Endothelial cell of umbilical vein (primary cell): ENCODE data around the gene DHRS7B. TPM values are rescaled to one million over a fixed set of nuclear protein-coding genes. Genes with fewer than 3 reads are reported as not detected.

Experiments used
- BruUV-seq: library from RNA; stranded (reverse); fragments of 400-500 nt; replicated peaks from 2 replicates; lab custom pipeline; 2021; lab: Mats Ljungman, UMichigan
- CTCF ChIA-PET: fragments of 300-600, 350-600 bp; sonication (Branson Sonifier 250); formaldehyde crosslinking; loops from one replicate; lab custom pipeline; 2021; ENCODE audit warnings: antibody characterized with exemption, inconsistent platforms; lab: Charles Lee
- POLR2A ChIA-PET: fragments of 300-600, 350-600 bp; sonication (Branson Sonifier 250); formaldehyde crosslinking; loops from one replicate; lab custom pipeline; 2021; ENCODE audit warnings: antibody characterized with exemption, inconsistent platforms; lab: Charles Lee
- DNase-seq: peaks from one replicate; pipeline ENCODE4 v3.0.0-alpha.2; 2011; ENCODE audit warnings: low read depth, low spot score
- FAIRE-seq: peaks from 2 replicates; lab custom pipeline; 2011; peaks lifted over from hg19 to GRCh38; lab: Jason Lieb, UNC
- H2AFZ ChIP-seq: 2 replicates; pipeline ENCODE4 v1.6.0; 2012; ENCODE audit warnings: low read depth, low read length, control low read depth, inconsistent platforms
- H3K27ac ChIP-seq: 2 replicates; pipeline ENCODE4 v1.5.1; 2011; ENCODE audit warnings: low read depth, mild to moderate bottlenecking, control low read depth, low read length, moderate library complexity; ENCODE audit not compliant: insufficient read depth
- H3K27me3 ChIP-seq, 2 experiments: 2 replicates each; pipeline versions ENCODE4 v1.6.0 to v1.6.1; 2011; ENCODE audit warnings: low read length in 2 of 2, mixed read lengths in 1 of 2; ENCODE audit not compliant: control insufficient read depth in 2 of 2, insufficient read depth in 2 of 2
- H3K36me3 ChIP-seq, 2 experiments: 2 replicates in 1 of 2; 3 replicates in 1 of 2; pipeline ENCODE4 v1.5.1; 2011; ENCODE audit warnings: low read length in 2 of 2, mild to moderate bottlenecking in 1 of 2, moderate library complexity in 1 of 2; ENCODE audit not compliant: control insufficient read depth in 2 of 2, insufficient read depth in 2 of 2; ENCODE audit errors: extremely low read depth in 1 of 2
- H3K4me1 ChIP-seq: 3 replicates; pipeline ENCODE4 v1.5.1; 2011; ENCODE audit warnings: mild to moderate bottlenecking, low read length; ENCODE audit not compliant: control insufficient read depth, insufficient read depth; ENCODE audit errors: extremely low read depth
- H3K4me2 ChIP-seq: 2 replicates; pipeline ENCODE4 v1.6.1; 2011; ENCODE audit warnings: low read length, control low read depth, mixed read lengths; ENCODE audit not compliant: insufficient read depth
- H3K4me3 ChIP-seq, 3 experiments: fragments of 200-600 bp in 1 of 3; sonication (generic), shearing (Covaris generic) in 1 of 3; replicated peaks in 1 of 3; 2 replicates each; pipeline ENCODE4 v1.5.1; 2011 to 2016; ENCODE audit warnings: control low read depth in 3 of 3, low read length in 3 of 3, mild to moderate bottlenecking in 2 of 3, inconsistent platforms in 1 of 3, low read depth in 1 of 3, moderate library complexity in 1 of 3; ENCODE audit not compliant: insufficient read depth in 1 of 3
- H3K79me2 ChIP-seq: 2 replicates; pipeline ENCODE4 v1.6.0; 2012; ENCODE audit warnings: low read length, inconsistent platforms; ENCODE audit not compliant: control insufficient read depth, insufficient read depth
- H3K9ac ChIP-seq: replicated peaks from 2 replicates; pipeline ENCODE3; 2011; ENCODE audit warnings: low read length, control low read depth; ENCODE audit not compliant: insufficient read depth; ENCODE audit errors: extremely low read depth
- H3K9me1 ChIP-seq: replicated peaks from 3 replicates; pipeline ENCODE4 v1.6.0; 2011; ENCODE audit warnings: mild to moderate bottlenecking, low read length; ENCODE audit not compliant: control insufficient read depth, insufficient read depth; ENCODE audit errors: extremely low read depth
- H3K9me3 ChIP-seq: replicated peaks from 2 replicates; pipeline ENCODE4 v1.5.1; 2012; ENCODE audit warnings: low read length, inconsistent platforms; ENCODE audit not compliant: control insufficient read depth, insufficient read depth
- H4K20me1 ChIP-seq: replicated peaks from 2 replicates; pipeline ENCODE3; 2011; ENCODE audit warnings: mild to moderate bottlenecking, low read length; ENCODE audit not compliant: control insufficient read depth, insufficient read depth; ENCODE audit errors: extremely low read depth
- CTCF ChIP-seq, 2 donors: IDR thresholded peaks; 1 replicate in 1 of 2; 2 replicates in 1 of 2; pipeline ENCODE4 v1.5.1; 2011; ENCODE audit warnings: low read length in 2 of 2, mild to moderate bottlenecking in 2 of 2, moderate library complexity in 2 of 2, control low read depth in 1 of 2, inconsistent platforms in 1 of 2, low read depth in 1 of 2; ENCODE audit not compliant: insufficient read depth in 1 of 2; ENCODE audit errors: extremely low read depth in 1 of 2
- EZH2 ChIP-seq: IDR thresholded peaks from 2 replicates; pipeline ENCODE4 v1.6.1; 2012; ENCODE audit warnings: borderline replicate concordance, low read depth, mild to moderate bottlenecking, moderate library complexity, low read length, inconsistent platforms; ENCODE audit not compliant: severe bottlenecking
- FOS ChIP-seq: IDR thresholded peaks from 2 replicates; pipeline ENCODE4 v1.6.1; 2011; ENCODE audit warnings: mild to moderate bottlenecking, low read length, moderate library complexity, borderline replicate concordance; ENCODE audit not compliant: insufficient read depth
- GATA2 ChIP-seq: IDR thresholded peaks from 2 replicates; pipeline ENCODE4 v1.7.0; 2011; ENCODE audit warnings: low read depth, mild to moderate bottlenecking, moderate library complexity, mixed read lengths, low read length; ENCODE audit not compliant: insufficient read length, insufficient read depth
- JUN ChIP-seq: IDR thresholded peaks from 2 replicates; pipeline ENCODE4 v1.6.1; 2011; ENCODE audit warnings: borderline replicate concordance, low read depth; ENCODE audit not compliant: insufficient read length, insufficient read depth
- MAX ChIP-seq: IDR thresholded peaks from 2 replicates; pipeline ENCODE4 v1.6.1; 2011; ENCODE audit not compliant: insufficient read depth, insufficient read length
- MYC ChIP-seq: IDR thresholded peaks from one replicate; pipeline ENCODE4 v1.6.1; 2011; ENCODE audit warnings: mild to moderate bottlenecking, low read depth, low read length
- POLR2A ChIP-seq: IDR thresholded peaks from 2 replicates; pipeline ENCODE4 v1.6.1; 2012; ENCODE audit warnings: low read depth, mild to moderate bottlenecking, control low read depth, low read length
- POLR2AphosphoS5 ChIP-seq: IDR thresholded peaks from 2 replicates; pipeline ENCODE4 v1.6.1; 2012; ENCODE audit warnings: low read depth, mild to moderate bottlenecking, control low read depth, low read length, moderate library complexity; ENCODE audit not compliant: insufficient read depth
- dilution Hi-C: fragments of 300-500 bp; cut with MboI; formaldehyde crosslinking; loops from one replicate; pipeline ENCODE4 v1.15.0; 2019; ENCODE audit warnings: low sequenced_read_pairs; ENCODE audit not compliant: extremely low pct_ligation_motif_present
- intact Hi-C: fragments of 100-400 bp; cut with micrococcal nuclease; formaldehyde crosslinking; loops from one replicate; pipeline ENCODE4 v1.10.0; 2022
- polyA plus RNA-seq, 4 experiments: library from polyadenylated mRNA; depleted of rRNA in 3 of 4; stranded (reverse) in 3 of 4; unstranded in 1 of 4; fragments of >200 nt; gene quantifications; 2 replicates each; pipeline versions ENCODE4 v1.2.1 to v1.2.3, GENCODE V29; 2011 to 2012; ENCODE audit warnings: missing spikeins in 1 of 4
- total RNA-seq: library from RNA; stranded (reverse); gene quantifications from 2 replicates; pipeline ENCODE4 v1.2.3, GENCODE V29; 2021

Gene DHRS7B
- total and polyA plus RNA-seq, 2 donors (not counting 3 experiments of a cell fraction or from before 2014, with no cell fraction given) = 14.0 to 28.1 TPM

GRCh38 chr17:21165922-21166594 is 39.3 kb downstream of the DHRS7B start:
- Histone ChIP-seq H3K27ac (no peak overlapping the region), H3K27me3 (no peaks in the 10 kb centered on the region), H3K36me3 (no peaks in the 10 kb centered on the region), H3K4me2 (no peak overlapping the region), H2AFZ (no peak overlapping the region), H4K20me1 (no peaks in the 10 kb centered on the region), H3K9ac (no peak overlapping the region), H3K4me1 (peaks cover 16% of the 10 kb centered on the region), H3K4me3 (no peak overlapping the region), H3K9me3 (no peaks in the 10 kb centered on the region), H3K9me1 (no peaks in the 10 kb centered on the region), H3K79me2 (no peaks in the 10 kb centered on the region)
- FAIRE-seq (no peak), DNase-seq (no peak)
- POLR2A ChIA-PET = no interaction called here
- CTCF ChIA-PET = no interaction called here
- BruUV-seq = no TSS peak
- dilution Hi-C loops (no loop called here), intact Hi-C loops (loop anchor here (10.0 kb wide), 1 partner anchor 49 kb away; the partner anchor contains the start of gene TMEM11)
- TF ChIP-seq JUN (no peak), POLR2AphosphoS5 (no peak), GATA2 (no peak), CTCF (IDR thresholded peaks at IDR 0.05; ENCODE audit: extremely low read depth in 1 of 2, insufficient read depth in 1 of 2, low read depth in 1 of 2, low read length in 2 of 2) (no peak), MYC (no peak), MAX (no peak), POLR2A (no peak), FOS (no peak), EZH2 (no peak)
